HG02678 (cell line): ENCODE measurements around the gene TRAPPC3.
A peak's percentile ranks its signal among the peaks of the same experiment; 100 is the strongest.
"Not testable (repeated sequence)": the region's sequence is repeated elsewhere in the genome, so short reads cannot be mapped to it uniquely, and the experiment has no call there.

Experiments used
- ATAC-seq: cut with Tn5 transposase; IDR thresholded peaks from one replicate; pipeline ENCODE4 v1.9.1; 2021; ENCODE audit warnings: mild to moderate bottlenecking, moderate library complexity; ENCODE audit not compliant: unreplicated experiment

TRAPPC3 gene

GRCh38 chr1:36149237-36149972 is at the start of gene TRAPPC3:
Gene TRAPPC3 (minus strand): TSS chr1:36149486. CDS start chr1:36149378, 108 bp downstream.
- ATAC-seq: peak; percentile 91

- ATAC-seq: no peak
Observed at GRCh38 chr1:36198641-36199040, 49.4 kb upstream of the TRAPPC3 start.

GRCh38 chr1:36196805-36197204 is 47.5 kb upstream of the TRAPPC3 start:
- not testable (repeated sequence) for ATAC-seq

GRCh38 chr1:36187800-36188593 is 38.7 kb upstream of the TRAPPC3 start:
- ATAC-seq: peak; percentile 74

- no peak for ATAC-seq
Observed at GRCh38 chr1:36183309-36183856, 34.1 kb upstream of the TRAPPC3 start.

GRCh38 chr1:36182734-36183133 is 33.4 kb upstream of the TRAPPC3 start:
- no peak for ATAC-seq

- no peak for ATAC-seq
Observed at GRCh38 chr1:36179220-36179600, 29.9 kb upstream of the TRAPPC3 start.

- no peak for ATAC-seq
Observed at GRCh38 chr1:36178471-36179219, 29.4 kb upstream of the TRAPPC3 start.

- no peak for ATAC-seq
Observed at GRCh38 chr1:36177589-36178431, 28.5 kb upstream of the TRAPPC3 start.

- no peak for ATAC-seq
Observed at GRCh38 chr1:36176106-36176949, 27.0 kb upstream of the TRAPPC3 start.

- peak; percentile 72 for ATAC-seq
Observed at GRCh38 chr1:36175137-36176095, 26.1 kb upstream of the TRAPPC3 start.

GRCh38 chr1:36174713-36175112 is 25.4 kb upstream of the TRAPPC3 start:
- no peak for ATAC-seq

GRCh38 chr1:36172983-36173382 is 23.7 kb upstream of the TRAPPC3 start:
- no peak for ATAC-seq

- ATAC-seq: no peak
Observed at GRCh38 chr1:36172017-36172747, 22.9 kb upstream of the TRAPPC3 start.

GRCh38 chr1:36170643-36171412 is 21.5 kb upstream of the TRAPPC3 start:
- no peak for ATAC-seq

GRCh38 chr1:36168514-36168913 is 19.2 kb upstream of the TRAPPC3 start:
- no peak for ATAC-seq
